HG03457 (cell line): ENCODE results near the gene MCUR1.

ENCODE experiments used
- ATAC-seq: cut with Tn5 transposase; IDR thresholded peaks from one replicate; pipeline ENCODE4 v1.9.1; 2021; ENCODE audit warnings: moderate number of reproducible peaks; ENCODE audit not compliant: unreplicated experiment

The MCUR1 gene

DNA sequence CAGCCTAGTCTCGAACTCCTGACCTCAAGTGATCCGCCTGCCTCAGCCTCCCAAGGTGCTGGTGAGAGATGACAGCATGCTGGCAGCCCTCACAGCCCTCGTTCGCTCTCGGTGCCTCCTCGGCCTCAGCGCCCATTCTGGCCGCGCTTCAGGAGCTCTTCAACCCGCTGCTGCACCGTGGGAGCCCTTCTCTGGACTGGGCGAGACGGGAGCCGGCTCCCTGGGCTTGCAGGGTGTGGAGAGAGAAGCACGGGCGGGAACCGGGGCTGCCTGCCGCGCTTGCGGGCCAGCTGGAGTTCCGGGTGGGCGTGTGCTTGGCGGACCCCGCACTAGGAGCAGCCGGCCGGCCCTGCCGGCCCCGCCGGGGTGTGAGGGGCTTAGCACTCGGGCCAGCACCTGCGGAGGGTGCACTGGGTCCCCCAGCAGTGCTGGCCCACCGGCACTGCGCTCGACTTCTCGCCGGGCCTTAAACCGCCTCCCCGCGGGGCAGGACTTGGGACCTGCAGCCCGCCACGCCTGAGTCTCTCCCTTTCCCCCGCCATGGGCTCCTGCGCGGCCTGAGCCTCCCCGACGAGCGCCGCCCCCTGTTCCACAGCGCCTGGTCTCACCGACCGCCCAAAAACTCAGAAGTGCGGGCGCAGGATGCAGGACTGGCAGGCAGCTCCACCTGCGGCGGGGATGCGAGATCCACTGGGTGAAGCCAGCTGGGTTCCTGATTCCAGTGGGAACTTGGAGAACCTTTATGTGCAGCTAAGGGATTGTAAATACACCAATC lies 71.2 kb downstream of the MCUR1 start:
- no peak for ATAC-seq

DNA sequence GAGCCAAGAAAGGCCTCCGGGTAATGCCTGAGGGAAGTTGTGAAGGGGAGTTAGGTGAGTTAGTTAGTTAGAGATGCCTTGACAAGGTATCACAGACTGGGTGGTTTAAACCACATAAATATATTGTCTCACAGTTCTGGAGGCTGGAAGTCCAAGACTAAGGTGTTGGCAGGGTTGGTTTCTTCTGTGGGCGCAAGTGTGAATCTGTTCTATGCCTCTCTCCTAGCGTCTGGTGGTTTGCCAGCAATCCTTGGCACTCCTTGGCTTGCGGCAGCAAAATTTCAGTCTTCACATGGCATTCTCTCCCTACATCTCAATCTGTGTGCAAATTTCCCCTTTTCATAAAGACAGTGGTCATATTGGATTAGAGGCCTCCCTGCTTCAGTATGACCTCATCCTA lies 73.0 kb downstream of the MCUR1 start:
- no peak for ATAC-seq
